Karpas-422 (cell line): ENCODE data around the gene BMERB1. TPM values are rescaled to one million over a fixed set of nuclear protein-coding genes. Genes with fewer than 3 reads are reported as not detected.
"Not testable (repeated sequence)": the region's sequence is repeated elsewhere in the genome, so short reads cannot be mapped to it uniquely, and the experiment has no call there.

ENCODE experiments used
- DNase-seq: peaks from one replicate; pipeline ENCODE4 v3.0.0-alpha.2; 2015
- H2AFZ ChIP-seq: fragments of 200-600 bp; sonication (generic); 2 replicates; pipeline ENCODE4 v1.6.1; 2014; ENCODE audit warnings: antibody characterized with exemption, low read length, mixed read lengths
- H3K27ac ChIP-seq: fragments of 200-600 bp; sonication (generic); 2 replicates; pipeline ENCODE4 v1.5.1; 2014; ENCODE audit warnings: mild to moderate bottlenecking, low read length, moderate library complexity
- H3K27me3 ChIP-seq: fragments of 200-600 bp; sonication (generic); 2 replicates; pipeline ENCODE4 v1.6.1; 2014; ENCODE audit warnings: low read length, mixed read lengths
- H3K36me3 ChIP-seq: fragments of 200-600 bp; sonication (generic); 2 replicates; pipeline ENCODE4 v1.6.1; 2014; ENCODE audit warnings: low read length, mixed read lengths; ENCODE audit not compliant: insufficient read depth
- H3K4me1 ChIP-seq: fragments of 200-600 bp; sonication (generic); 2 replicates; pipeline ENCODE4 v1.6.1; 2014; ENCODE audit warnings: mild to moderate bottlenecking, low read length, mixed read lengths
- H3K4me2 ChIP-seq: fragments of 200-600 bp; sonication (generic); 2 replicates; pipeline ENCODE4 v1.6.1; 2014; ENCODE audit warnings: low read length, low read depth, mild to moderate bottlenecking; ENCODE audit not compliant: poor library complexity, severe bottlenecking
- H3K4me3 ChIP-seq: fragments of 200-600 bp; sonication (generic); 2 replicates; pipeline ENCODE4 v1.5.1; 2014; ENCODE audit warnings: mild to moderate bottlenecking, antibody characterized with exemption, low read length, mixed read lengths
- H3K79me2 ChIP-seq: fragments of 200-600 bp; sonication (generic); 2 replicates; pipeline ENCODE4 v1.6.1; 2014; ENCODE audit warnings: mild to moderate bottlenecking, low read length, mixed read lengths
- H3K9ac ChIP-seq: fragments of 200-600 bp; sonication (generic); 2 replicates; pipeline ENCODE4 v1.6.0; 2014; ENCODE audit warnings: low read length
- H3K9me2 ChIP-seq: fragments of 200-600 bp; sonication (generic), shearing (Covaris generic); replicated peaks from 2 replicates; pipeline ENCODE4 v1.6.0; 2014; ENCODE audit warnings: mild to moderate bottlenecking, low read length, moderate library complexity; ENCODE audit not compliant: insufficient read depth
- H3K9me3 ChIP-seq: fragments of 300-700, 200-600 bp; sonication (generic); 2 replicates; pipeline ENCODE4 v1.6.1; 2014; ENCODE audit warnings: low read length, mixed read lengths
- H4K20me1 ChIP-seq: fragments of 200-600 bp; sonication (generic); 2 replicates; pipeline ENCODE4 v1.6.1; 2014; ENCODE audit warnings: mild to moderate bottlenecking, antibody characterized with exemption, low read length, low read depth; ENCODE audit not compliant: insufficient read depth
- total RNA-seq: library from RNA; depleted of rRNA; stranded (reverse); fragments of >200 nt; shearing (Covaris generic); gene quantifications from 2 replicates; pipeline ENCODE4 v1.2.3, GENCODE V29; 2014; ENCODE audit warnings: low replicate concordance

Gene BMERB1
- total RNA-seq, 1 experiment from 2014 or later = 0.22 TPM

DNA sequence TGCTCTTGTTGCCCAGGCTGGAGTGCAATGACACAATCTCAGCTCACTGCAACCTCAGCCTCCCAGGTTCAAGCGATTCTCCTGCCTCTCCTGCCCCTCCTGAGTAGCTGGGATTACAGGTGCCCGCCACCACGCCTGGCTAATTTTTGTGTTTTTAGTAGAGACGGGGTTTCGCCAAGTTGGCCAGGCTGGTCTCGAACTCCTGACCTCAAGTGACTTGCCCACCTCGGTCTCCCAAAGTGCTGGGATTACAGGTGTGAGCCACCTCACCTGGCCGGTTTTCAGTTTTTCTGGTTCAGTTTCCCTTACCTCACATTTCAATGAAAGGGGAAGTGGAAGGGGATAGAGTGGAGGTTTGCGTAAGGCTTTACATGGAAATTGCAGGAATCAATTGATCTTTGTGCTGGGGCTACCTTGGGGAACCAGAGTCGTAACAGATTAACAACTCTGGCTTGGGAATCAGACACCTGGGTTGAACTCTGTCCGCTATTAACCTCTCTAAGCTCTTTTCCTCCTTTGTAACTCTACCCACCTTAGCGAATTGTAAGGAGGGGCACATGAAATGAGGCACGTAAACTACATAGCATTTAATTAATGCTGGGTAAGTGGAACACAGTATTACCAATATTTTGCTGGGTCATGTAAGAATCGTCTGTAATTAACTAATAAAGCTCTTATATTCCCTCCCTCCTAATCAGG is 35.6 kb upstream of the BMERB1 start:
- no peaks in the 10 kb centered on the region for H3K27me3 ChIP-seq
- H3K9me3 ChIP-seq = no peaks in the 10 kb centered on the region
- no peak overlapping the region for H3K9ac ChIP-seq
- no peaks in the 10 kb centered on the region for H3K79me2 ChIP-seq
- no peaks in the 10 kb centered on the region for H4K20me1 ChIP-seq
- no peak overlapping the region for H3K4me3 ChIP-seq
- no peak for DNase-seq
- H3K27ac ChIP-seq = no peak overlapping the region
- H3K4me2 ChIP-seq = no peak overlapping the region
- no peaks in the 10 kb centered on the region for H3K36me3 ChIP-seq
- H2AFZ ChIP-seq = no peak overlapping the region
- peaks cover 9% of the 10 kb centered on the region for H3K4me1 ChIP-seq
- no peaks in the 10 kb centered on the region for H3K9me2 ChIP-seq

DNA sequence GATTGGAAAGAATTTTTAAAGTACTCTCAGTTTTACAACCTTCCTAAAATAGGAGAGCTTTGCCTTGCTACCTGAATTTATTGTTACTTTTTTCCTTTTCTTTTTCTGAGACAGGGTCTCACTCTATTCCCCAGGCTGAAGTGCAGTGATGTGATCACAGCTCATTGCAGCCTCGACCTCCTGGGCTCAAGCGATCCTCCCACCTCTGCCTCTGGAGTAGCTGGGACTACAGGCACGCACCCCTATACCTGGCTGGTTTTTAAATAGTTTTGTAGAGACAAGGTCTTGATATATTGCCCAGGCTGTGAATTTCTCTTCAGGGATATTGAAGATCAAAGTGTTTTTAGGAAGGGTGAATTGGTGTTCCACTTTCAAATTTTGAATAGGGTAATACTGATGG is 35.1 kb upstream of the BMERB1 start:
- no peaks in the 10 kb centered on the region for H3K9me3 ChIP-seq
- peaks cover 14% of the 10 kb centered on the region for H3K4me1 ChIP-seq
- H3K36me3 ChIP-seq = no peaks in the 10 kb centered on the region
- H3K4me2 ChIP-seq = no peak overlapping the region
- no peaks in the 10 kb centered on the region for H3K79me2 ChIP-seq
- no peaks in the 10 kb centered on the region for H3K27me3 ChIP-seq
- no peaks in the 10 kb centered on the region for H3K9me2 ChIP-seq
- no peak overlapping the region for H3K27ac ChIP-seq
- no peak overlapping the region for H2AFZ ChIP-seq
- H3K9ac ChIP-seq = no peak overlapping the region
- H3K4me3 ChIP-seq = no peak overlapping the region
- no peak for DNase-seq
- H4K20me1 ChIP-seq = no peaks in the 10 kb centered on the region

DNA sequence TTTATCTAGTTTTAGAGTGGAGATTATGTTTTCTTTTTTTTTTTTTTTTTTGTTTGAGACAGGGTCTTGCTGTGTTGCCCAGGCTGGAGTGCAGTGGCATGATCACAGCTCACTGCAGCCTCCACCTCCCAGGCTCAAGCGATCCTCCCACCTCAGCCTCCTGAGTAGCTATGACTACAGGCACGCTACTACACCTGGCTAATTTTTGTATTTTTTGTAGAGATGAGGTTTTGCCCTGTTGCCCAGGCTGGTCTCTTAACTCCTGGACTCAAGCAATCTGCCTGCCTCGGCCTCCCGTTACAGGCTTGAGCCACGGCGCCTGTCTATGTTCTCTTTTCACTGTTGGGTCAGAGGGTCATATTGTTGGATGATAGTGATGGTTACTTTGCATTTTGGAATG is 34.1 kb upstream of the BMERB1 start:
- peaks cover 15% of the 10 kb centered on the region for H3K4me1 ChIP-seq
- not testable (repeated sequence) for H2AFZ ChIP-seq, H3K79me2 ChIP-seq, H3K4me2 ChIP-seq, DNase-seq, H3K9me2 ChIP-seq, H4K20me1 ChIP-seq, H3K36me3 ChIP-seq, H3K27ac ChIP-seq, H3K4me3 ChIP-seq, H3K9ac ChIP-seq, H3K27me3 ChIP-seq, H3K9me3 ChIP-seq

DNA sequence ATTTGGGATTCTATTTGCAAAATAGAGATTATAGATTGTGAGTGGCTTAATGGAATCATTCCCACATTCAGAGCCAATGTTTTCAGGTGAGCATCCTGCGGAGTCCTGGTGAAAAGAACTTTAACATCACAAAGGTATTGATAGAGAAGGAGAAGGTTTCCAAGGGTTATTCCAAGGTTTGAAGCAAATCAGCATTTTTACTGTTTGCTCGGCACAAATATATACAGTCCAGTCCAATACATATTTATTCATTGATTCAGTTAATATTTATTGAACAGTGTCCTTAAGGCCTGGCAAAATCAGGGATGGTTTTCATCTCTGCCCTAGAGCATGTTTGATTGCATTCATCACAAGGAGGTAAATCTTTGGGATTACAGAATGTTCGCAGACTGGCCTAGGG is 32.4 kb upstream of the BMERB1 start:
- Histone ChIP-seq H3K9ac (no peak overlapping the region), H3K79me2 (no peaks in the 10 kb centered on the region), H3K27ac (no peak overlapping the region), H3K36me3 (no peaks in the 10 kb centered on the region), H3K9me3 (no peaks in the 10 kb centered on the region), H3K4me2 (no peak overlapping the region), H3K27me3 (no peaks in the 10 kb centered on the region), H4K20me1 (no peaks in the 10 kb centered on the region), H3K4me3 (no peak overlapping the region), H3K4me1 (peaks cover 20% of the 10 kb centered on the region), H2AFZ (no peak overlapping the region), H3K9me2 (no peaks in the 10 kb centered on the region)
- DNase-seq = no peak

DNA sequence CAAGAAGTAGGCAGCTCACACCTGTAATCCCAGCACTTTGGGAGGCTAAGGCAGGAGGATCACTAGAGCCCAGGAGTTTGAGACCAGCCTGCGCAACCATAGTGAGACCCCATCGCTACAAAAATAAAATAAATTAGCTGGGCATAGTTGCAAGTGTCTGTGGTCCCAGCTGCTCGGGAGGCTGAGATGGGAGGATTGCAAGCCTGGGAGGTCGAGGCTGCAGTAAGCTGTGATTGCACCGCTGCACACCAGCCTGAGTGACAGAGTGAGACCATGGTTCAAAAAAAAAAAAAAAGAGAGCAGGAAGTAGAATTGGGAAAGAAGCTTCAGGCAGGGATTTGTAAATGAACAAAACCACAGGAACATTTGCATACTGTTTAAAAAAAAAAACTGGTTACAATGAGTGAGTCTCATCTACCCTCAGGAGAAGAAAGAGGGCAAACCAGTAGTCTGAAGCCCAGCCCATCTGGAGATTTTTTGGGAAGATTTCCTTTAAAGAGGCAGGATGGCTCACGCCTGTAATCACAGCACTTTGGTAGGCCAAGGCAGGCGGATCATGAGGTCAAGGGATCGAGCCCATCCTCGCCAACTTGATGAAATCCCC is 30.9 kb upstream of the BMERB1 start:
- Histone ChIP-seq H3K27ac (peak overlapping the region; percentile 35; the same call in 1 of the 2 replicates), H2AFZ (no peak overlapping the region), H3K4me2 (peak overlapping the region; percentile 55), H4K20me1 (no peaks in the 10 kb centered on the region), H3K4me1 (peaks cover 20% of the 10 kb centered on the region), H3K4me3 (no peak overlapping the region), H3K36me3 (no peaks in the 10 kb centered on the region), H3K27me3 (no peaks in the 10 kb centered on the region), H3K9me3 (no peaks in the 10 kb centered on the region), H3K79me2 (no peaks in the 10 kb centered on the region), H3K9me2 (no peaks in the 10 kb centered on the region), H3K9ac (0 out of 2 replicates have a peak overlapping the region, but pooled peaks have one; percentile 21)
- peak; percentile 85 for DNase-seq

DNA sequence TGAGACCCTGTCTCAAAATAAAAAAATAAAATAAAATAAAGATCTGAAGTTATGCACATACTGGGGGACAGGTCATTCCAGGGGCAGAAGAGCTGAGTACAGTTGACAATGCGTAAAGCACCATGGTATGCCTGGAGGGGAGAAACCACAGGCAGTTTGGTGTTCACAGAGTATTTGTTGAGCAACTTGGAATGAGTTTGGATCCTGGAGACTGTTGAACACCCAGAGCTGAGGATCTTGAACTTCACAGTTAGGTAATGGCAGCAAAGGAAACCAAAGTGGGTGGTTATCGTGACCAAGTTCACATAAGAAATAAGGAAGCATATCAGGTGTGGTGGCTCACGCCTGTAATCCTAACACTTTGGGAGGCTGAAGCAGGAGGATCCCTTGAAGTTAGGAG is 30.3 kb upstream of the BMERB1 start:
- peak overlapping the region; percentile 55 for H3K4me2 ChIP-seq
- H3K4me1 ChIP-seq = peaks cover 20% of the 10 kb centered on the region
- H3K27ac ChIP-seq = 0 out of 2 replicates have a peak overlapping the region, but pooled peaks have one; percentile 35
- H3K79me2 ChIP-seq, H3K36me3 ChIP-seq, H3K27me3 ChIP-seq, H4K20me1 ChIP-seq, H3K4me3 ChIP-seq, H3K9ac ChIP-seq, H3K9me3 ChIP-seq, DNase-seq, H3K9me2 ChIP-seq, H2AFZ ChIP-seq: not testable (repeated sequence)

DNA sequence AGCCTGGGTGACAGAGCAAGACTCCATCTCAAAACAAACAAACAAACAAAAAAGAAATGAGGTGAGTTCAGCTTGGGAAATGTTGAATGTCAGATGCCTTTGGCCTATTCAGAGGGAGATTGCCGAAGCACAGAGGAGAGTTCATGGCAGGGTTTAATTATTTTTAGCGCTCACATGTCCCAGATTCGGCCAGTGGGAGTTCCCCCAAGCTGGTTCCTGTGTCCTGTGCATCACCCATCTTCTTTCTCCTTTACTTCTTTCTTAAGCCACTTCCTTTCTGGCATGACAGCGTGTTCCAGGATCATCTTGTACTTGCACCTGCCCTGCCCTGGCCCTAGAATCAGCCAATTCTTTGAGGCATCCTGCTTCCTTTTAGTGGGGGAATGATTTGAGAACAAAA is 29.6 kb upstream of the BMERB1 start:
- Histone ChIP-seq H3K4me3 (no peak overlapping the region), H3K27me3 (no peaks in the 10 kb centered on the region), H3K27ac (no peak overlapping the region), H3K36me3 (no peaks in the 10 kb centered on the region), H3K4me2 (no peak overlapping the region), H3K4me1 (peaks cover 20% of the 10 kb centered on the region), H2AFZ (no peak overlapping the region), H3K9me3 (no peaks in the 10 kb centered on the region), H3K79me2 (no peaks in the 10 kb centered on the region), H3K9me2 (no peaks in the 10 kb centered on the region), H4K20me1 (no peaks in the 10 kb centered on the region), H3K9ac (no peak overlapping the region)
- DNase-seq = no peak

DNA sequence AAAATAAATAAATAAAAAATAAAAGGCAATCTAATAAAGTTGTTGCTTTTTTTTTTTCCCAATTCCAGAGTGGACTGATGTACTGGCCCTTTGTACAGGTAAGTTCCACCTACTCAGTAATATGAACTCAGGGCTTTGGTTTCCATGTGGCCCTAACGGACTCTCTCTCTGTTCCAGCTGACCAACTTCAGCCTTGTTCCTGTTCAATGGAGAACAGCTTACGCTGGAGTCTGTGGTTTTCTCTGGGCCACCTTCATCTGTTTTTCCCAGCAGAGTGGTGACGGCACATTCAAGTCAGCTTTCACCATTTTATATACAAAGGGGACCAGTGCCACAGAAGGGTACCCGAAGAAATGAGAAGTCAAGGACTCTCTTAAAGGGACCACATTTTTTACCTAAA is 26.6 kb upstream of the BMERB1 start:
- peaks cover 20% of the 10 kb centered on the region for H3K4me1 ChIP-seq
- H3K4me2 ChIP-seq, H3K27me3 ChIP-seq: not testable (repeated sequence)

More for the DNA sequence above, 26.6 kb upstream of the BMERB1 start:
- not testable (repeated sequence) for H3K9me3 ChIP-seq, H3K4me3 ChIP-seq, H2AFZ ChIP-seq, H3K9me2 ChIP-seq, DNase-seq, H3K27ac ChIP-seq, H3K36me3 ChIP-seq, H3K9ac ChIP-seq, H3K79me2 ChIP-seq, H4K20me1 ChIP-seq
